ENCODE results near the gene SLC6A3.

SLC6A3 gene

GRCh38 chr5:1413611-1414241 lies 31.5 kb downstream of the SLC6A3 start:
- DNase-seq (ENCODE audit: low read depth), result no peak
- H3K4me3 ChIP-seq (ENCODE audit: low read depth, low read length), result no peak overlapping the region

DNA sequence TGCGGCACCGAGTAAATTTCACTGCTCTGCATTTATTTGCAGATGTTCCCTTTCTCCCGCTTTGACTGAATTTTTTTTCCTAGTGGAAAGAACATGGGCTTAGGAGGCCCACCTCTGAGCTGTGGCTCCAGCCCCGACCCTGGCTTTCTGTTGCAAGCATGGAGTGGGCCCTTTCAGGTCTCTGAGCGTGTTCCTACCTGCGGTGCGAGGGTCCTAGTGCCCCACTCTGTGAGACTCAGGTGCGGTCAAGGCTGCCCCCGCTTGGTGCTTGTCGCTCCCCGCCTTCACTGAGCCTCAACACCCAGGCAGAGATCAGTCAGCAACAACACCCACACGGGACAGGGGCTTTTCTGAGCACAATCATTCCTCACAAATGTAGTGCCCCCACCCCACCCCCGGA lies 32.0 kb downstream of the SLC6A3 start:
- no peak overlapping the region for H3K4me3 ChIP-seq (ENCODE audit: low read depth, low read length)
- no peak for DNase-seq (ENCODE audit: low read depth)

GRCh38 chr5:1412621-1413020 lies 32.6 kb downstream of the SLC6A3 start:
- H3K4me3 ChIP-seq (ENCODE audit: low read depth, low read length), result no peak overlapping the region

DNA sequence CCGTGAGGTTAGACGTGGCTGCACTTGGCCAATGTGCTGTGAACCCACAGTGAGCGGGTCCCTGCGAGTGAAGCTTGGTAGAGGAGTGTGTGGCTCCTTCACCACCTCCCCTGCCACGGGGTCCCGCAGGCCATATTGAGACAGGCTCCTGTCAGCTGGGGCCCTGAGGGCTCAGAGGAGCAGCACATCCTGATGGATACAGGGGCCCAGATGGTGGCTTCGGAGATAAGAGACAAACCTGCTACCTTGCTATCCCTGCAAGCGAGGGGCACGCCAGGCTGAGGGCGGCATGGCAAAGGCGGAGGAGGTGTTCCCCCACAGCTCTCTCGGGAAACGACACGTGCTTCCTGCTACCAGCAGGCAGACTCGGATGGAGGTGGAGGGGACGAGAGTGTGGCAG lies 33.1 kb downstream of the SLC6A3 start:
- DNase-seq (ENCODE audit: low read depth), result no peak
- no peak overlapping the region for H3K4me3 ChIP-seq (ENCODE audit: low read depth, low read length)

More at GRCh38 chr5:1412621-1413020, 32.6 kb downstream of the SLC6A3 start:
- no peak for DNase-seq (ENCODE audit: low read depth)

- DNase-seq (ENCODE audit: low read depth), result no peak
- H3K4me3 ChIP-seq (ENCODE audit: low read depth, low read length), result no peak overlapping the region
These were observed 34.1 kb downstream of the SLC6A3 start for GRCh38 chr5:1411099-1411498.

- no peak for DNase-seq (ENCODE audit: low read depth)
- H3K4me3 ChIP-seq (ENCODE audit: low read depth, low read length), result no peak overlapping the region
These were observed 34.9 kb downstream of the SLC6A3 start for GRCh38 chr5:1410156-1411014.

DNA sequence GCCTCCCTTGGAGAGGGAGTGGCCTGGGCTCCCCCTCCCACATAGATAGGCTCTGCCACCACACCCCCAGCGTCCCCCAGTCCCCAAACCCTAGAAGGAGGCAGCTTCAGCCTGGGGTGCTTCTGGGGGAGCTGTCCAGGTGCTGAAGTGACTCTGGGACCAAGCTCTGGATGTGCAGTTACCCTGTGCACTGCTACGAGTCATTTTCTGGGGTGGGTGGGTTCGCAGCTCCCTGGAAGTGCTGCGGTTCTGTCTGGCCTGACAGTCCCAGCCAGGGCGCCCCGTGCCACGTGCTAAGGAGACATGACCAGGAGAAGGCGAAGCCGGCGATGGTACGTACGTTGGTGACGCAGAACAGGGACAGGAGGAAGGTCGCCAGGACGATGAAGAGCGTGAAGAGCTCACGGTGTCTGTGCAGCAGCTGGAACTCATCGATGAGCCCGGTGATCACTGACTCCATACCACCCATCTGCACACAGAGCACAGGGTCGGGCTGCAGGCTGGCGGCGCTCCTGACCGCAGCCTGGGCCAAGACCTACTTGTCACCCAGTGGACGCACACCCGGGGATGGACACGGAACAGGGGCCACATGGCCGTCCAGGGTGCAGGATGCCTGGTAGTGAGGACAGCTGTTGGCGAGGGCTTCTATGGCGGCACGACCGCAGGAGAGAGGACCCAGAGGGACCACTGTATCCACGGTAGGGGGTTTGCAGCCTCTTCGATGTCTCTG lies 35.7 kb downstream of the SLC6A3 start:
- no peak overlapping the region for H3K4me3 ChIP-seq (ENCODE audit: low read depth, low read length)
- no peak for DNase-seq (ENCODE audit: low read depth)

DNA sequence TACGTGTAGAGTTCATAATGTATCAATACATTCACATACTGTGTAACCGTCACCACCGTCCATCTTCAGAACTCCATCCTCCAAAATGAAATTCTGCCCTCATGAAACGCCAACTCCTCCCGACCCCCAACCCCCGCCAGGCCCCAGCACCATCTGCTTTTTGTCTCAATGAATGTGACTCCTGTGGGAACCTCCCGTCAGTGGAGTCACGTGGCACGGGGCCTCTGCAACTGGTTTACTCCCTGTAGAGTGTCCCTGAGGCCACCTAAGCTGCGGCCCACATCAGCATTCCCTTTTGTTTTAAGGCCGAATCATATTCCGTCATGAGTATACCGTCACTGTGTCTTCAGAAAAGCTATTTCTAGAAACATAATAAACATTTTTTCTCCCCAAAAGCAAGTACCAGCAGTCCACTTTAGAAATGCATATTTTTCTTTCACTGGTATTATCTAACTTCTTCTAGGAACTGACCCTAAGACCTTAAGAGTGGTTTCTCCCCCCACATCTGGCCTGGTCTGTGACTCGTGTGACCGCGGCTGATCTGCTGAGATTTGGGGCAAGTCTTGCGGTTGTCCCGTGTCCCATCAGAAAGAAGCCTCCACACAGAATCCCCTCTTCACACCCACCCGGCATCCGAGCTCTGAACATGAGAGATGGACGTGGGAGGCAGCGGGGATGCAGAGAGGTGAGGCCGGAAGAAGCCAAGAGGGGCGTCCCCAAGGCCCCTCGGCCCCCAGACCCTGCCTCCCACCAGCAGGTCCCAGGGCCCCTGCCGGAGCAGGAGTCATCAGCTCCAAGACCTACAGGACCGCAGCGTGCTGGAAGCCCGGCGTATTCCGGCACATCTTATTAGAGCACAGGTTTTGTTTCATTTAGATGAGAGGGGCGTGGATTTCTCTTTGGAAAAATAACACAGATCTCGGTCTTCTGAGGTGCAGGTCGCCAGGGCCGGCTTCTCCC lies 38.3 kb downstream of the SLC6A3 start:
- no peak overlapping the region for H3K4me3 ChIP-seq (ENCODE audit: low read depth, low read length)

DNA sequence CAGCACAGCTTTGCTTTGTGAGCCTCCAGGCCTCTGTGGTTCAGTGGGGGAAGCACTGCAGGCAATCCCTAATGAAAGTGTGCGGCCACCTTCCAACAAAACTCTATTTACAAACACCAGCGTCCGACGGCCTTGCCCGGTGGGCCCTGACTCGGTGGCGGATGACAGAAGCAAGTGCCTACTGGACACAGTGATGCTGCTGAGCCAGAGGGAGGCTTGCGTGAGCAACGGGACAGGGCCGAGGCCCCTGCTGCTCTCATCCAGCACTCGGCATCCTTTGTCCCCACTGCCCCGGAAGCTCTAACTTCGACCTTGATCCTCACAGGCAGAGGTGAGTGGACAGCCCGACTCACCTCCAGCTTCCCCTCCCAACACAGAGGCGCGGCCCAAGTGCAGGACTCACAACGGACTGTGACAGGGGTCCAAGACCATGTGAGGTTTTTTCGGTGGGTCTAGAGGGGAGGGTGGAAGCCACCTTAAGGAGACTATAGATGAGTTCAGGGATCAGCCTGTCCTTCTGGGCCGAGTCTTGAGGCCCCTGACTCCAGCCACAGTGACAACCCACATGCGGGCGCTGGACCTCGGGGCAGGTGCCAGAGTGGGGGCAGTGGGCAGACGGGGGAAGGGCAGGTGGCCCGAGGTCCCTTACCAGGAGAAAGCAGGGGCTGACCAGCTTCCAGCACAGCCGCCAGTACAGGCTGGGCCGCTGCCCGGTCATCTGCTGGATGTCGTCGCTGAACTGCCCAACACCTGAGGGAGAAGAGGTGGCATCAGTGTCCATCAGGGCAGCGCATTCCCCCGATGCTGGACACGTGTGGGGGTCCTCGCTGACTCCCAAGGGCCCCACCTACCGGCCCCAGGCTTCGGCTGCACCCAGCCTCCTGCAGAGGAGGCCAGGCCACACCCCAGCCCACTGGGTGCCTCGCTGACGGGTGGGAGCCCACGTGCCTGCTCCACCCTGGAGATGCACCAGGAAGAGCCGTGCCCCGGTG lies 39.4 kb downstream of the SLC6A3 start:
- DNase-seq (ENCODE audit: low read depth), result no peak
- no peak overlapping the region for H3K4me3 ChIP-seq (ENCODE audit: low read depth, low read length)

More for the DNA sequence above, 38.3 kb downstream of the SLC6A3 start:
- DNase-seq (ENCODE audit: low read depth), result no peak

- no peak overlapping the region for H3K4me3 ChIP-seq (ENCODE audit: low read depth, low read length)
- DNase-seq (ENCODE audit: low read depth), result no peak
These were observed 40.1 kb downstream of the SLC6A3 start for GRCh38 chr5:1405121-1405520.

GRCh38 chr5:1404062-1404461 lies 41.2 kb downstream of the SLC6A3 start:
- no peak for DNase-seq (ENCODE audit: low read depth)
- H3K4me3 ChIP-seq (ENCODE audit: low read depth, low read length), result no peak overlapping the region

GRCh38 chr5:1402611-1403255 lies 42.5 kb downstream of the SLC6A3 start:
- no peak for DNase-seq (ENCODE audit: low read depth)
- no peak overlapping the region for H3K4me3 ChIP-seq (ENCODE audit: low read depth, low read length)

DNA sequence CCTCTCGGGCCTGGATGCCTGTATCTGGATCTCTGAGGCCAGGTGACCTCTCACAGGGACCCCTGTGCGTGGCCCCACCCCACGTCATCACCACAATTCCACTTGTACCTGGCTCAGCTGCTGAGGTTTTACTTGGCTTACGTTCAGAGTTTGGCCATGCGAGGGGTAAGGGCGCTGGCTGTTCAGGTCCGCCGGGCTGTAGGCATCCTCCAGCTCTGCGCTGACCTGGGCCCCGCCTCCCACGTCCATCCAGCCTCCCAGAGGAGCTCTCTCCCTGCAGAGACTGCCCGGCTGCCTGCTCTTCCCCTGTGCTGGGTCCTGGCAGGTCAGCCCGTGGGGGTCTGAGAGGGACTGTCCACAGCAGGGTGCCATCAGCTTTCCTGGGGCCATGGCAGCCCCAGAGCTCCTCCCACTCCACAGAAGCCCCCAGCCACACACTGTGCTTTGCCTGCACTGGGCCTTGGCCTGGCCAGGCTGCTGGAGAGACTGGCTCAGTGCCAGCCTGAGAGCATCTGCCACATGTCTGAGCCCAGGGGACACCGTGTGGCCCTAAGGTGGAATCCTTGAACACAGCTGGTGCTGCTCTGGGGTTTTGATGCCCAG lies 43.6 kb downstream of the SLC6A3 start:
- no peak overlapping the region for H3K4me3 ChIP-seq (ENCODE audit: low read depth, low read length)
- no peak for DNase-seq (ENCODE audit: low read depth)

GRCh38 chr5:1400936-1401335 lies 44.3 kb downstream of the SLC6A3 start:
- no peak overlapping the region for H3K4me3 ChIP-seq (ENCODE audit: low read depth, low read length)
- no peak for DNase-seq (ENCODE audit: low read depth)

DNA sequence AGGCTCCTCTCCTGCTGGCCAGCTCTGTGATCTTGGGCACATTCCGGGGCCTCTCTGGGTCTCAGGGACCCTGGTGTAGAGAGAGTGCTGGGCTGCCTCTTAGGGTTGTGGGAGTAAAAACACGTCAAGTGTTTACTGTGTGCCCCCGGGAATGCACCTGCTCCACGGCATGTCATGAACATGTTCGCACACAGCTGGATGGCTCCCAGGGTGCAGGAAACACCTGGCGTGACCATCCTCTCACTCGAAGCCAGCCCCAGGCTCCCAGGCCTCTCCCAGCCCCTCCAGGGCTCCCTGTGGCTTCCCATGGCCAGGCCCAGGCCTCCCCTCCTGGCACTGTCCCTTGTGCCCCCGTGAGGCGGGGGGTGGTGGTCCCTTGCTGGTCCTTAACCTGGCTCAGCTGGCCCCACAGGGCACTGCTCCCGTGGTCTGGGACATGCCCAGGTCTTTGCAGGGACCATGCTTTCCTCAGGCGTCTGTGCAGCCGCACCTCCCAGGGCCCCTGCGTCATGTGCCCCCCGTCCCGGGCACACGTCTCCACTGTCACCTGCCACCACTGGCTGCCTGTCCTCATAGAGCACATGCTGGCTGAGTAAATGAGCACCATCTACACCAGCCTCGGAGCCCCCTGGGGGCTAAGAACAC lies 44.9 kb downstream of the SLC6A3 start:
- no peak for DNase-seq (ENCODE audit: low read depth)
- H3K4me3 ChIP-seq (ENCODE audit: low read depth, low read length), result no peak overlapping the region

DNA sequence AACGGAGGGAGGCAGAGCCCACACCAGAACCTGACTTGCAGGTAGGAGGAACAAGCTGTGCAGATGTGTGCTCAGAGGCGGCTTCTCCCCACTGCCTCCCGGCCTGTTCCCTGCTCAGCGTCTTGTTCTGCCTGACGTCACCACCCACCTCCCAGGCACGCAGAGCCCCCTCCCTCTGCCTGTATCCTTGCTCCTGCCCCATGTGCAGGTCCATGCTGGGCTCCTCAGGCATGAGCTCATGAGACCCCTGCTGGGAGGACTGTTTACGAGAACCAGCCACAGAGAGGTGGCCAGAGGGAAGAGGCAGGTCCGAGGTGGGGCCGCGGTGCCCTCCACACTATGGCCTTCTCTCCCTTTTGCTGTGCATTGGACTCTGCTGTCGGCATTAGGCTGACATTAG lies 45.5 kb downstream of the SLC6A3 start:
- DNase-seq (ENCODE audit: low read depth), result no peak
- H3K4me3 ChIP-seq (ENCODE audit: low read depth, low read length), result no peak overlapping the region

- no peak overlapping the region for H3K4me3 ChIP-seq (ENCODE audit: low read depth, low read length)
- DNase-seq (ENCODE audit: low read depth), result no peak
These were observed 48.9 kb downstream of the SLC6A3 start for GRCh38 chr5:1396293-1396816.
